Stimulated activated CD8-positive, alpha-beta memory T cell treated with anti-CD3 and anti-CD28 coated beads, Interleukin-7, amount 100 ng/mL, for 1 hour (primary cell): ENCODE results near the gene CIAPIN1.

ENCODE experiments used
- DNase-seq, 2 donors: peaks; one replicate each; pipeline ENCODE4 v3.0.0-alpha.2; 2020; ENCODE audit warnings: low read depth in 2 of 2

CIAPIN1 gene

GRCh38 chr16:57382535-57383275, 64.5 kb downstream of the CIAPIN1 start:
- no peak for DNase-seq

- DNase-seq = no peak
Observed at GRCh38 chr16:57381791-57382534, 65.2 kb downstream of the CIAPIN1 start.

- DNase-seq = no peak
Observed at GRCh38 chr16:57380671-57381462, 66.3 kb downstream of the CIAPIN1 start.

- no peak for DNase-seq
Observed at GRCh38 chr16:57379579-57379978, 67.6 kb downstream of the CIAPIN1 start.
